GM21390 (cell line): ENCODE results near the gene PAFAH1B2.

Experiments used
- ATAC-seq: cut with Tn5 transposase; IDR thresholded peaks from one replicate; pipeline ENCODE4 v1.9.1; 2021; ENCODE audit not compliant: unreplicated experiment

PAFAH1B2 gene

DNA sequence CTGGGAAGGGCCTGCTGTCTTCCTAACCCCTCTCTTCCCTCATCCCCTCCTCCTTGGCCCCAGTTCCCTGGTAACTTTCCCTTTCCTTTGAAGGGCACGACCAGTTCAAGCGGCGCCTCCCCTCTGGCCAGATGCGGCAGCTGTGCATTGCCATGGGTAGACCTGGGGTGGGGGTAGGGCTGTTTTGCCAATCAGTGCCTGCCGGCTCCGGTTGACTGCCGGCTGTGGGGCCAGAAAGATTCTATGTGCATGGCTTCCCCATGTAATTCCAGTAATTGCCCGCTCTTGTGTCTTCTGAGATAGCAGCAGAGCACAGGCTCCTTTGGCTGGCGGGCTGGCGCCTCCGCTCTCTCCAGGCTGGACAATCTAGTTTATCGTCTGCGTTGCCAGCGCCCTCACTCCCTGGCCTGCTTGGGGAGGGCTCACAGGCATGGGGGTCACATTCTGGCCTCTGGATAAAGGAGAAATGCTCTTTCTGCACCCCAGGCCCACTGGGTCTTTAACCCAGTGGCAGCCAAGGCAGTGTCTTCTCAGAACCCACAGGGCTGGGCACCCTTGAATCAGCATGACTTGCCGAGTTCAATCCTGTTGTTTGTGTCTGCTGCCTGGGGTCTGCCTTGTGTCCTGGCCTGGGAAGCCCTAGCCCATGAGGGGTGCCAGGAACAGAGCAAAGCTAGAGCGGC is 43.9 kb downstream of the PAFAH1B2 start:
- no peak for ATAC-seq

DNA sequence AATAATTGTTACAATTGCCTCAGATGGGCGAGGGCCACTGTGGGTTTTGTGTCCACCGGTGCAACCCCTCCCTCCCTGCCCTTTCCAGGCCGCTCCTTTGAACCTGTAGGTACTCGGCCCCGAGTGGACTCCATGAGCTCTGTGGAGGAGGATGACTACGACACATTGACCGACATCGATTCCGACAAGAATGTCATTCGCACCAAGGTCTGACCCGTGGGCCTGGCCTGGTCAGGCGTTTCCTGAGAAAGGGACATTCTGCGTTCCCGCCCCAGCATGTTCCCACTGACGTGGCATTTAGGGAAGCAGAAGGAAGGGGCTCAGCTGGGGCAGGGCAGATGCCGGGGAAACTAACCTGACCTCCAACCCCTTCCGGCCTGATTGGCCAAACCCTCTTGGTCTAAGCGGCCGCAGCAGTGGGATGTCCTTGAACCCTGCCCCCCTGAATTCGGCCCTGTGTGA is 44.6 kb downstream of the PAFAH1B2 start:
- ATAC-seq, result no peak

- peak; percentile 61 for ATAC-seq
These were observed 45.3 kb downstream of the PAFAH1B2 start for GRCh38 chr11:117189191-117189940.

GRCh38 chr11:117189941-117190544 is 46.0 kb downstream of the PAFAH1B2 start:
- ATAC-seq, result no peak

GRCh38 chr11:117191680-117192400 is 47.8 kb downstream of the PAFAH1B2 start:
- ATAC-seq, result no peak

DNA sequence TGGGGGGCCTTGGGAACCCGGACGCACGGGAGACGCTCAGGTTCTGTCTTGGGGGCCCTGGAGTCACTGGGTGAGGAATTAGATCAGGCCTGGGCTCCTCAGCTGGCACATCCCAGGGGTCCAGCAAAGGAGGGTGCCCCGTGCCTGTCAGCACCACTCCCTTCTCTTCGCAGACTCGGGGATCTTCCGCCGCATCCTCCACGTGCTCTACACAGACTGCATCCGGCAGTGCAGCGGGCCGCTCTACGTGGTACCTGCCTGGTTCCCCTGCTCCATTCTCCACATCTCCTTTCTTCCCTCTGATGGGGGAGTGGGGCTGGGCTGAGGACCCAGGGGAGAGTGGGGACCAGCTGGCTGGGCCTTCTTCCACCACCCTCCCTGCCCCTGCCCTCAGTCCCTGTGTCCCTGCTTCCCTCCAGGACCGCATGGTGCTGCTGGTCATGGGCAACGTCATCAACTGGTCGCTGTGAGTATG is 48.4 kb downstream of the PAFAH1B2 start:
- no peak for ATAC-seq

DNA sequence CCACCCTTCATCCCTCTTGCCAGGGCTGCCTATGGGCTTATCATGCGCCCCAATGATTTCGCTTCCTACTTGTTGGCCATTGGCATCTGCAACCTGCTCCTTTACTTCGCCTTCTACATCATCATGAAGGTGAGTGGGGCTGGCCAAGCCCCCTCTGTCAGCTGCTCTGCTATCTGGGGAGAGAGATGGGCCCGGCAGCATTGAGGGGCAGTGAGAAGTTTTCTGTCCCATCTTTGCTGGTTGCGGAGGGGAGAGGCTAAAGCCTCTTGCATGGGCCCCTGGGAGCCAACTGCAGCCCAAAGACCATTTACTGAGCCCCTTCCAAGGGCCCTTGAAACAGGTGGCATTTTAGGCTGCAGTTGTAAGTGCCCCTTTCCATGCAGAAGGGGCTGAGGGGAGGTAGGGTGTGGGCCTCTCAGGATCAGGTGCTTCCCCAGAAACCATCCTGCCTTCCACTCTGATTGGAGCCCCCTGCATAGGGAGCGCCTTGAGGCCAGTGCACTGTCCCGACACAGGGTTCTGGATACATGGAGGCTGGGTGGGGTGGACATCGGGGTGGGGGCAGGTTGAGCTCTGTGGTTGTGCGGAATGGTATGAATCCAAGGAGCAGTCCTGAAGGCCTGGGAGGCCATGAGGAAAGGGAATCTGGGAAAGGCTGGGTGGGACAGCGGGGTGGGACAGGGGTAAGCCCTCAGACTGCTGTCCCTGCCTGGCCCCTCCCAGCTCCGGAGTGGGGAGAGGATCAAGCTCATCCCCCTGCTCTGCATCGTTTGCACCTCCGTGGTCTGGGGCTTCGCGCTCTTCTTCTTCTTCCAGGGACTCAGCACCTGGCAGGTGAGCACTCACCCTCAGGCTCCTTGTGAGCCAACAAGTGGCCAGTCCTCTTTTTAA is 49.3 kb downstream of the PAFAH1B2 start:
- ATAC-seq, result no peak

DNA sequence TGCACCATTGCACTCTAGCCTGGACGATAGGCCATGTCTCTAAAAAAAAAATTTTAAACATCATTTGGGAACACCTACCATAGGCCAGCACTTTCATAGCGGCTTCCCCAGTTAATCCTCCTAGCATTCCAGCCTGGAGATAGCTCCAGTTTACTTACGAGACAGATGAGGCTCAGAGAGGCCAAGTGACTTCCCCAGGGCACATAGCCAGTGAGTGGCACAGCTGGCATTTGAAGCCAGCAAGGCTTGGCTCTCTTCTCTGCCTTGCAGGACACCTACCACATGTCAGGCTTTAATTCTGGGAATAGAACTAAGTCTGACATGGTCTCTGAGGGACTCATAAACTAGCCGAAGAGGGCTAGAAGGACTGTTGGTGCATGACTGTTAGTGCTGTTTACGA is 50.2 kb downstream of the PAFAH1B2 start:
- no peak for ATAC-seq

DNA sequence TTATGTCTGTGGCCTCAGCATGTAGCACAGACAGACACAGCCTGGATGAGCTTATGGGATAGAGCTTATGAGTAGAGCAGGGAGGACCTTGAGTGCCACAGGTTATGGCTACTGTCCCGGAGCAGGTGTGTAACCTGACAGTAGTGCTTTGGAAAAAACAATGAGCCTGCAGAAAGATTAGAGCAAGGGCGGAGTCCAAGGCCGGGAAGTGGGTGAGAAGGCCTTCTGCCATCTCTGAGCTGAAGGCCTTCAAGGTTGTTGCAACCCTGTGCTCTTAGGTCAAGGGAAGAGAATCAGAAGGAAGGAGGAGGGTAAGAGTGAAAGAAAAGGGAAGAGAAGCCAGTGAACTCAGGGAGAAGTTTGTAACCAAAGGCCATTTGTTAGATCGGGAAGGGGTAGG is 51.2 kb downstream of the PAFAH1B2 start:
- no peak for ATAC-seq

GRCh38 chr11:117195761-117196160 is 51.7 kb downstream of the PAFAH1B2 start:
- no peak for ATAC-seq

GRCh38 chr11:117197006-117197405 is 52.9 kb downstream of the PAFAH1B2 start:
- no peak for ATAC-seq

DNA sequence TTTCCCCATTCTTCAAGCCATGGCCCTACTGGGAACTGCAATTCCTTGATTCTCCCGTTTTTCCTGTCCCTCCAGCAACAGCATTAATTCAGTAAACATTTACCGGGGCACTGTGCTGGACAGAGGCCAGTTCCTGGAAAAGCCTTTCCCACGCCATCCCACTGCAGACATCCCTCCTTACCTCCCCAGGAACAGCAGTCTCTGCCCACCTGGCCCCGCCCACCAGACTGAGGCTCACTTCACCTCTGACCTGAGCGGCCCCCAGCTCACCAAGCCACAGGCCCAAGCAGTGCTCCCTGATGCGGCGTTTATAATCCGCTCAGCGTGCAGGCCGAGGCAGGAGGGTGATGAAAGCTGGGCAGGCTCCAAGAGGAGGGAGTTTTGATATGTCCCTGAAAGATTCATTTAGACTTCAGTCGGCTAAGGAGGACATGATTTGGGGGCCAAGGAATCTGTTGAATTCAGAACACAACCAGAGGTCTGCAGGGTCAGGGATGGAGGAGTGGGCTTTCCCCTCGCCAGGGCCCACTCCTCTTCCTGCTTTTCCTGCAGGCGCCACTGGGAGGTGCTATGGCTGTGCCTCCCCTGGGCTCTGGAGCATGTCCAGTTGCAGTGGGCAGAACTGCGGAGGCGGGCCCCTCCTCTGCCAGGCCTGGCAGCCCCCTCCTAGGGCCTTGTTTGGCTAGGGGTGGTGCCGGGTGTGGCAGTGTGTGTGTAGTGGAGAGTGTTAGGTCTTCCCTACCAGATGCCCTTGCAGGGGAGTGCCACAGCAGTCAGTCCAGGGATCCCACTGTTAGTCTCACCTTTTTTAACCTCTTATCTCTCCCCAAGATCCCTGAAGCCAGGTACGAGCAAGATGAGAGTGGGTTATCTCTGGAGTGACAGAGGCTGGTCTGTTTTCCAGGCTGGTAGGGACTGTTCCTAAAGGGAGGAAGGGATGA is 53.7 kb downstream of the PAFAH1B2 start:
- no peak for ATAC-seq

GRCh38 chr11:117198613-117199012 is 54.5 kb downstream of the PAFAH1B2 start:
- no peak for ATAC-seq

DNA sequence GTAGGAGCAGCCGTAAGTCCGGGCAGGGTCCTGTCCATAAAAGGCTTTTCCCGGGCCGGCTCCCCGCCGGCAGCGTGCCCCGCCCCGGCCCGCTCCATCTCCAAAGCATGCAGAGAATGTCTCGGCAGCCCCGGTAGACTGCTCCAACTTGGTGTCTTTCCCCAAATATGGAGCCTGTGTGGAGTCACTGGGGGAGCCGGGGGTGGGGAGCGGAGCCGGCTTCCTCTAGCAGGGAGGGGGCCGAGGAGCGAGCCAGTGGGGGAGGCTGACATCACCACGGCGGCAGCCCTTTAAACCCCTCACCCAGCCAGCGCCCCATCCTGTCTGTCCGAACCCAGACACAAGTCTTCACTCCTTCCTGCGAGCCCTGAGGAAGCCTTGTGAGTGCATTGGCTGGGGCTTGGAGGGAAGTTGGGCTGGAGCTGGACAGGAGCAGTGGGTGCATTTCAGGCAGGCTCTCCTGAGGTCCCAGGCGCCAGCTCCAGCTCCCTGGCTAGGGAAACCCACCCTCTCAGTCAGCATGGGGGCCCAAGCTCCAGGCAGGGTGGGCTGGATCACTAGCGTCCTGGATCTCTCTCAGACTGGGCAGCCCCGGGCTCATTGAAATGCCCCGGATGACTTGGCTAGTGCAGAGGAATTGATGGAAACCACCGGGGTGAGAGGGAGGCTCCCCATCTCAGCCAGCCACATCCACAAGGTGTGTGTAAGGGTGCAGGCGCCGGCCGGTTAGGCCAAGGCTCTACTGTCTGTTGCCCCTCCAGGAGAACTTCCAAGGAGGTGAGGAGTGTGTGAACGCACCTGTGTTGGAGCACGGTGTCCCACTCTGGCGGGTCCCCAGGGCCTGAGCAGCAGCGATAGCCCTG is 55.2 kb downstream of the PAFAH1B2 start, which contains the start of gene TAGLN:
TSS of gene TAGLN (plus strand) at position 318 of the 863 bp plus-strand sequence. CDS start 3,644 bp downstream, outside the sequence.
- no peak for ATAC-seq

DNA sequence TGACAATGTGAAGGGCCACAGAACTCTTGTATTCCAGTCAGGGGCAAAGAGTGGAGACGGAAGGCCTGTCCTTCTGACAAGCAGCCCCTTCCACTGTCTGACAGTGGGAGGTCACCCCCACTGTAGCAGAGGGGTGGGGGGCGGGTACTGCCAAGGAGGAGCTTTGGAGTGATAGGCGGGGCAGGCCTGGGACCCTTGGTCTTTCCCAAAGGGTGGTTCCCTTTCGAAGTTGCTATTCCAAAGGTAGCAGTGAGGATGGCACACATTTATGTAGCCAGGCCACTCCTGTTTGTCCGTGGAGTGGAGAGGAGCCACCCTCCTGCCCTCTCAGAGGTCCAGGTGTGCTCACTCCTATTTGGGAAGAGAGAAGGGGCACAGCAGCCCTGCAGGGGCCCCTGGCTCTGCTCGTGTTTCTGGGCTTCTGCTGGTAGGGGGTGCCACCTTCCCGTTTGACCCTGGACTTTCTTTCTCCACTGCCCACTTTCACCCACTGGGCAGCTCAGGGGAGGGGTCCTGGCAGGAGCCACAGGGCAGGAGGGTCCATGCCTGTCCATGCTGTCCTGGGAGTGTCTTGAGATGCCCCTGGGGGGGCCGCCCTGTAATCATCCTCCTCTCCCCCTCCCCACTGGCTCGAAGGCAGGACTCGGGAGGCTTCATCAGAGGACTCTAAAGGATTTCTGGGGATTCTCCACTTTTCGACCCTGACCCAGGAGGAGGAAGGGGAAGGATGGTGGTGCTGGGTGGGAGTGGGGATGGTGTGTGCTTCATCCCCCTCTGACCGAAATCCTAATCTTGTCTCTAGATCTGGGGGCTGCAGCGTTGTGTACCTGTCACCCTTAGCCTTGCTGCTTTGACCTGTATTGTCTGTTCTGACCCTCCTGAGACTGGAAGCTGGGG is 56.1 kb downstream of the PAFAH1B2 start:
- no peak for ATAC-seq

- no peak for ATAC-seq
These were observed 56.9 kb downstream of the PAFAH1B2 start for GRCh38 chr11:117200813-117201657.
